ENCODE data around the gene RALGAPA2. TPM values are rescaled to one million over a fixed set of nuclear protein-coding genes. Genes with fewer than 3 reads are reported as not detected.

Gene RALGAPA2
- total and polyA plus RNA-seq, 2 of the 13 experiments (the other 11 are each of a cell fraction or from before 2014, with no cell fraction given), result 13.8 to 17.7 TPM

DNA sequence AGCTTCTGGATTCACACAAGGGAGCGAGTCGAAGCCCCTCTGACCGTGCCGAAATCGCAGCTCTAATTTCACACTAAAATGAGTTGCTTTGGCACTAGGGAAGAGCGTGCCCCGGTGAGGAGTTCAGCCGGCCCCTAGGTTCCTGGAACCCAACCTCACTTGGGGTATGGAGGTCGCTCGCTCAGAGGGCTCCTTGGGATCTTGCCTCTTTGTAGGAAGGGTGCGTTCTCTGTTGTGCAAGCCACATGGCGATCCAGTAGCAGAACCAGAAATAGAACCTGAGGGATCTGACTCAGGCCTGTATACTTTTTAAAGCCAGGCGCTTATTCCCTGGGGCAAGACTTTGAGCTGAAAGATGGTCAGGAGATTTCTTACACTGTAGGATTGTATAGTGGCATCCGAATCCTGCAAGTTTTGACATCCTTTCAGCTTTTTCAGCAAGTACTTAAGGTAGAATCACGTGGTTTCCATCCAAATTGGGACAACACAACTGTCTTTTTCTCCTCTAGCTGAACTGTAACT lies 861 bp upstream of the RALGAPA2 start (continued):
- TF ChIP-seq, protein P1, sequence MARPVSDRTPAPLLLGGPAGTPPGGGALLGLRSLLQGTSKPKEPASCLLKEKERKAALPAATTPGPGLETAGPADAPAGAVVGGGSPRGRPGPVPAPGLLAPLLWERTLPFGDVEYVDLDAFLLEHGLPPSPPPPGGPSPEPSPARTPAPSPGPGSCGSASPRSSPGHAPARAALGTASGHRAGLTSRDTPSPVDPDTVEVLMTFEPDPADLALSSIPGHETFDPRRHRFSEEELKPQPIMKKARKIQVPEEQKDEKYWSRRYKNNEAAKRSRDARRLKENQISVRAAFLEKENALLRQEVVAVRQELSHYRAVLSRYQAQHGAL (CRISPR knock-in tag; IDR thresholded peaks at IDR 0.05; ENCODE audit: not compliant biosample characterization), result peak; percentile 86
- TF ChIP-seq NR2C2 (CRISPR knock-in tag; IDR thresholded peaks at IDR 0.05; ENCODE audit: borderline replicate concordance) (no peak), PRDM10 (CRISPR knock-in tag; IDR thresholded peaks at IDR 0.05; ENCODE audit: low read depth) (no peak), SNAPC2 (CRISPR knock-in tag; IDR thresholded peaks at IDR 0.05) (no peak), ZNF333 (CRISPR knock-in tag; IDR thresholded peaks at IDR 0.05; ENCODE audit: borderline replicate concordance) (no peak), RFX1 (IDR thresholded peaks at IDR 0.05) (no peak), MED1 (CRISPR knock-in tag; IDR thresholded peaks at IDR 0.05) (peak; percentile 40; the same call in 1 of the 2 replicates), KLF13 (CRISPR knock-in tag; IDR thresholded peaks at IDR 0.05) (no peak), ZNF143 (CRISPR knock-in tag; IDR thresholded peaks at IDR 0.05) (no peak), ZNF644 (CRISPR knock-in tag; IDR thresholded peaks at IDR 0.05; ENCODE audit: low read depth) (no peak), ZSCAN22 (CRISPR knock-in tag; IDR thresholded peaks at IDR 0.05) (no peak), FIP1L1 (IDR thresholded peaks at IDR 0.05; ENCODE audit: borderline replicate concordance, insufficient read depth, low read depth, low read length) (no peak), ARNTL (CRISPR knock-in tag; IDR thresholded peaks at IDR 0.05) (0 out of 2 replicates have a peak, but pooled peaks have one; percentile 11), ZNF232 (CRISPR knock-in tag; IDR thresholded peaks at IDR 0.05; ENCODE audit: borderline replicate concordance) (no peak; the same call in 1 of the 2 replicates), JUND (CRISPR knock-in tag; IDR thresholded peaks at IDR 0.05) (no peak), SAP130 (CRISPR knock-in tag; IDR thresholded peaks at IDR 0.05; ENCODE audit: low read depth) (no peak), ZNF282 (IDR thresholded peaks at IDR 0.05; ENCODE audit: partially characterized antibody) (no peak), YEATS4 (CRISPR knock-in tag; IDR thresholded peaks at IDR 0.05; ENCODE audit: borderline replicate concordance) (peak; percentile 47; the same call in 1 of the 2 replicates)
- TF ChIP-seq, protein P2, sequence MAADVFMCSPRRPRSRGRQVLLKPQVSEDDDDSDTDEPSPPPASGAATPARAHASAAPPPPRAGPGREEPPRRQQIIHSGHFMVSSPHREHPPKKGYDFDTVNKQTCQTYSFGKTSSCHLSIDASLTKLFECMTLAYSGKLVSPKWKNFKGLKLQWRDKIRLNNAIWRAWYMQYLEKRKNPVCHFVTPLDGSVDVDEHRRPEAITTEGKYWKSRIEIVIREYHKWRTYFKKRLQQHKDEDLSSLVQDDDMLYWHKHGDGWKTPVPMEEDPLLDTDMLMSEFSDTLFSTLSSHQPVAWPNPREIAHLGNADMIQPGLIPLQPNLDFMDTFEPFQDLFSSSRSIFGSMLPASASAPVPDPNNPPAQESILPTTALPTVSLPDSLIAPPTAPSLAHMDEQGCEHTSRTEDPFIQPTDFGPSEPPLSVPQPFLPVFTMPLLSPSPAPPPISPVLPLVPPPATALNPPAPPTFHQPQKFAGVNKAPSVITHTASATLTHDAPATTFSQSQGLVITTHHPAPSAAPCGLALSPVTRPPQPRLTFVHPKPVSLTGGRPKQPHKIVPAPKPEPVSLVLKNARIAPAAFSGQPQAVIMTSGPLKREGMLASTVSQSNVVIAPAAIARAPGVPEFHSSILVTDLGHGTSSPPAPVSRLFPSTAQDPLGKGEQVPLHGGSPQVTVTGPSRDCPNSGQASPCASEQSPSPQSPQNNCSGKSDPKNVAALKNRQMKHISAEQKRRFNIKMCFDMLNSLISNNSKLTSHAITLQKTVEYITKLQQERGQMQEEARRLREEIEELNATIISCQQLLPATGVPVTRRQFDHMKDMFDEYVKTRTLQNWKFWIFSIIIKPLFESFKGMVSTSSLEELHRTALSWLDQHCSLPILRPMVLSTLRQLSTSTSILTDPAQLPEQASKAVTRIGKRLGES (CRISPR knock-in tag; IDR thresholded peaks at IDR 0.05; ENCODE audit: borderline replicate concordance), result no peak
- TF ChIP-seq, protein P3, sequence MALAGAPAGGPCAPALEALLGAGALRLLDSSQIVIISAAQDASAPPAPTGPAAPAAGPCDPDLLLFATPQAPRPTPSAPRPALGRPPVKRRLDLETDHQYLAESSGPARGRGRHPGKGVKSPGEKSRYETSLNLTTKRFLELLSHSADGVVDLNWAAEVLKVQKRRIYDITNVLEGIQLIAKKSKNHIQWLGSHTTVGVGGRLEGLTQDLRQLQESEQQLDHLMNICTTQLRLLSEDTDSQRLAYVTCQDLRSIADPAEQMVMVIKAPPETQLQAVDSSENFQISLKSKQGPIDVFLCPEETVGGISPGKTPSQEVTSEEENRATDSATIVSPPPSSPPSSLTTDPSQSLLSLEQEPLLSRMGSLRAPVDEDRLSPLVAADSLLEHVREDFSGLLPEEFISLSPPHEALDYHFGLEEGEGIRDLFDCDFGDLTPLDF (CRISPR knock-in tag; IDR thresholded peaks at IDR 0.05), result no peak
- TF ChIP-seq, protein P4, sequence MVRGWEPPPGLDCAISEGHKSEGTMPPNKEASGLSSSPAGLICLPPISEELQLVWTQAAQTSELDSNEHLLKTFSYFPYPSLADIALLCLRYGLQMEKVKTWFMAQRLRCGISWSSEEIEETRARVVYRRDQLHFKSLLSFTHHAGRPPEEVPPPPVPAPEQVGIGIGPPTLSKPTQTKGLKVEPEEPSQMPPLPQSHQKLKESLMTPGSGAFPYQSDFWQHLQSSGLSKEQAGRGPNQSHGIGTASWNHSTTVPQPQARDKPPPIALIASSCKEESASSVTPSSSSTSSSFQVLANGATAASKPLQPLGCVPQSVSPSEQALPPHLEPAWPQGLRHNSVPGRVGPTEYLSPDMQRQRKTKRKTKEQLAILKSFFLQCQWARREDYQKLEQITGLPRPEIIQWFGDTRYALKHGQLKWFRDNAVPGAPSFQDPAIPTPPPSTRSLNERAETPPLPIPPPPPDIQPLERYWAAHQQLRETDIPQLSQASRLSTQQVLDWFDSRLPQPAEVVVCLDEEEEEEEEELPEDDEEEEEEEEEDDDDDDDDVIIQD (CRISPR knock-in tag; IDR thresholded peaks at IDR 0.05; ENCODE audit: low read depth), result no peak

Measured in HepG2 (cell line).